ENCODE measurements around the gene FOCAD.

The FOCAD gene

GRCh38 chr9:20872340-20872977 is 188.4 kb downstream of the FOCAD start:
- no peak for DNase-seq (ENCODE audit: low read depth in 3 of 3)

- no peak for DNase-seq (ENCODE audit: low read depth in 3 of 3)
These were observed 189.3 kb downstream of the FOCAD start for GRCh38 chr9:20873240-20873865.

GRCh38 chr9:20880271-20880670 is 196.2 kb downstream of the FOCAD start:
- no peak for DNase-seq (ENCODE audit: low read depth in 3 of 3)

- no peak for DNase-seq (ENCODE audit: low read depth in 3 of 3)
These were observed 196.6 kb downstream of the FOCAD start for GRCh38 chr9:20880675-20881074.

- peak; percentile 18 to 36 (median 35) for DNase-seq (ENCODE audit: low read depth in 3 of 3)
These were observed 201.0 kb downstream of the FOCAD start for GRCh38 chr9:20884985-20885593.

GRCh38 chr9:20898885-20899554 is 215.0 kb downstream of the FOCAD start:
- DNase-seq (ENCODE audit: low read depth in 3 of 3): no peak

- no peak for DNase-seq (ENCODE audit: low read depth in 3 of 3)
These were observed 219.2 kb downstream of the FOCAD start for GRCh38 chr9:20903212-20903611.

- no peak for DNase-seq (ENCODE audit: low read depth in 3 of 3)
These were observed 220.9 kb downstream of the FOCAD start for GRCh38 chr9:20904995-20905394.

GRCh38 chr9:20906326-20906725 is 222.3 kb downstream of the FOCAD start:
- no peak for DNase-seq (ENCODE audit: low read depth in 3 of 3)

- no peak for DNase-seq (ENCODE audit: low read depth in 3 of 3)
These were observed 224.4 kb downstream of the FOCAD start for GRCh38 chr9:20908461-20908860.

GRCh38 chr9:20914556-20914955 is 230.5 kb downstream of the FOCAD start:
- no peak for DNase-seq (ENCODE audit: low read depth in 3 of 3)

- DNase-seq (ENCODE audit: low read depth in 3 of 3): no peak
These were observed 237.3 kb downstream of the FOCAD start for GRCh38 chr9:20921362-20921761.

GRCh38 chr9:20925256-20926045 is 241.4 kb downstream of the FOCAD start:
- DNase-seq (ENCODE audit: low read depth in 3 of 3): no peak

GRCh38 chr9:20929276-20929675 is 245.2 kb downstream of the FOCAD start:
- DNase-seq (ENCODE audit: low read depth in 3 of 3): no peak

- no peak for DNase-seq (ENCODE audit: low read depth in 3 of 3)
These were observed 246.8 kb downstream of the FOCAD start for GRCh38 chr9:20930836-20931235.

- DNase-seq (ENCODE audit: low read depth in 3 of 3): no peak
These were observed 256.6 kb downstream of the FOCAD start for GRCh38 chr9:20940447-20941173.

GRCh38 chr9:20941174-20941690 is 257.2 kb downstream of the FOCAD start:
- DNase-seq (ENCODE audit: low read depth in 3 of 3): peak; percentile 2 to 38 (median 5)

GRCh38 chr9:20944507-20944906 is 260.4 kb downstream of the FOCAD start:
- no peak for DNase-seq (ENCODE audit: low read depth in 3 of 3)

- DNase-seq (ENCODE audit: low read depth in 3 of 3): no peak
These were observed 261.2 kb downstream of the FOCAD start for GRCh38 chr9:20945269-20945668.

- DNase-seq (ENCODE audit: low read depth in 3 of 3): no peak
These were observed 261.8 kb downstream of the FOCAD start for GRCh38 chr9:20945856-20946255.

GRCh38 chr9:20948703-20949102 is 264.6 kb downstream of the FOCAD start:
- DNase-seq (ENCODE audit: low read depth in 3 of 3): no peak

Data from stimulated activated CD4-positive, alpha-beta T cell treated with anti-CD3 and anti-CD28 coated beads, TNF-alpha, amount 100 ng/mL, for 4 hours (primary cell).